Measurements from ENCODE around the gene JARID2.

JARID2 gene

DNA sequence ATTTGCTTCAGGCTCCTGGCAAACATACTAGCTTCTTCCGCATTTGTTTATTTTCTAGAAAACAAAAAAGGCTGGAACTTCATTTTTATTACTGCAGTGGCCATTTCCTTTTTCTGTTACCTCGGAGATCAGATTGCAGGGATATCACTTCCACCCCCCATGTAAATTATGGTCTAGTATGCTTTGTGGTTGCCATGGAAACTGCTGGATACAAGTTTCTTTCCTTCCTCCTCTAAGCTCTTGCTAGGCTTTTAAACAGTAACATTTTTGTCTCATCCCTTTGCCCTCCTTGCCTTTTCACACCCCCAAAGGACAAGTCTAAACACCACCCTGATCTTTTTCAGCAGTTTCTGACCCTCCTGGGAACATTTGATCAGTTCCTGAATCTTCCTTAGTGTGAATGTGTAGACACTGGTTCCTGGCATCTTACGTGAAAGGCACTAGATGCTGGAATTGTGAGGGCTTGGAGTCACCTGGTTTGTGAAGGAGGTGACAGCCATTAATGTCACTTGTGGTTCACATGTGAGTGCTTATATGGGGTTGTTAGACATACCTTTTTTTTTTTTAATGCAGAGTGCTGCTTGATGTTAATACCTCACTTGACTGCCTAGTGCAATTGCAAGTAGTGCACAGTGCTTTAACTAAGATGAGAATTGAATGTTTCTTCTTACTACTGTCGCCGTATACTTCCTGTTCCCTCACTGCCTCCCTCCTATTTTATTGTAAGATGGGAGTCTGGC lies 181.6 kb downstream of the JARID2 start:
- DNase-seq = no peak

DNA sequence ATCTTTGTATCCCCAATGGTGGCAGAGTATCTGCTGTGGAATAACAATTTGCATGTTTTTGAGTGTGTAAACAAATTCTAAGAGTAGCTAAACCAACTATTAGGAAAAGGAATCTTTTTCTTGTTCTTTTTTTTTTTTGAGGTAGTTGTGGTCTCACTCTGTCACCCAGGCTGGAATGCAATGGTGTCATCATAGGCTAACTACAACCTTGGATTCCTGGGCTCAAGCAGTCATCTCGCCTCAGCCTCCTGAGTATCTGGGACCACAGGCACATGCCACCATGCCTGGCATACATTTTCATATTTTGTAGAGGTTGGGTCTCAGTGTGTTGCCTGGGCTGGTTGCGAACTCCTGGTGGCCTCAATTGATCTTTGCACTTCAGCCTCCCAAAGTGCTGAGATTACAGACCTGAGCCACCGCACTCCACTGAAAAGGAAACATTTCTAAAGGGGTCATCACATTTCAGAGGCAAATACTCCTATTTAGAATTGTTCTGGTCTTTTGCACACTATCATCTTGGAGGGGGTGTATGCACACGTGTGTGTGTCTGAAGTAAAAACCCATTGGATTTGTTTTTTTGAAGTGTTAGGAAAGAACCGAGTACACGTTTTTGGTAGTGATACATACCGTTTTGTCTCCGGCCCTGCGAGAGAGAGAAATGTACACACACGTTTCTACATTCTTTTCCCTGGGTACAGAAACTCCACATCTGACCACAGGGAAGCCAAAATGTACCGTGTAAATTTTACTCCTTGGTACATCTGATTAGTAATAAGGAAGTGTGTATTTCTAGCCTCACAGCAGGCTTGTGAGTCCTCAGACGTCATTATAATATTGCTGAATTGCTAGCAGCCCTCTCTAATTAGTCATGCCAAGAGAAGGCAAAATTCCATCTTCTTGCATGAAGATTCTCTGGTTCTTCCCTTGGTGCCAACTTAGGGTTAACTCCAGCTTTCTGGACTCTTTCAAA lies 183.6 kb downstream of the JARID2 start:
- no peak for DNase-seq

DNA sequence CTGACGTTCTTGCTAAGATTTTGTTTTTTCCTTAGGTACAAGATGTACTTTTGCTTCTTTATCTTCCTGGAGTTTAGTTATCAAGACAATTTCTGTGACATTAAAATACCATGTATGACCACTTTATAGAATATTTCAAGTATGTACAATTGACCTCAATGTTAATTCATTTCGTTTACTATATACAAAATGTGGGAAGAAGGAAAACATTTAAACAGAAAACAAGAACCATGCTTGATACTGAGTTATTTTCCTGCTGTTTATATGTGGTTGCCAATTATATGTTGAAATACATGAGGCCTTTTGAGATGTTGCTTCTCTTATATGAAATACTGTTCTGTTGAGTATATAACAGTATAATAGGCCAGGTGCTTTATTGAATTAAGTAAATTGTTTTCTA lies 184.3 kb downstream of the JARID2 start:
- DNase-seq = no peak

DNA sequence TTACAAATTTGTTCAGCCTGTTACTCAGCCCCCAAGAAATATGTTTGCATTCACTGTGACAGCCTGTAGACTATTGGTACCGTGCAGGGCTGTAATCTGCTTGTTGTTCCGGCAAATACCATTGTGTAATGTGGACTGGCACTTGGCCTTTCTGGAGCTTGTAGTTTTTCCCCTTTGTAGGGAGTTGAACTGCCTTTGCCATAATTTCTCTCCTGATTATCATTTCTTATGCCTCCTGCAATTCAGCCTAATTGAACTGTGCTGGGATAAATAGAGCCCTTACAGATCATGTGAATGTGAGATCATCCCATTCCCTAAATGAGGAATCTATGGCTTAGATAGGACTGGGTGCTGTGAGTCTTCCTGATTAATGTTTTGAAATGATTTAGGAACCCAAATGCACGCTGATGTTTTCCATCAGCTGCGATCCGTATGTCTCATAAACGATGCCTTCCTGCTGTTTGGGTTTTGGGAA lies 185.1 kb downstream of the JARID2 start:
- DNase-seq = no peak

DNA sequence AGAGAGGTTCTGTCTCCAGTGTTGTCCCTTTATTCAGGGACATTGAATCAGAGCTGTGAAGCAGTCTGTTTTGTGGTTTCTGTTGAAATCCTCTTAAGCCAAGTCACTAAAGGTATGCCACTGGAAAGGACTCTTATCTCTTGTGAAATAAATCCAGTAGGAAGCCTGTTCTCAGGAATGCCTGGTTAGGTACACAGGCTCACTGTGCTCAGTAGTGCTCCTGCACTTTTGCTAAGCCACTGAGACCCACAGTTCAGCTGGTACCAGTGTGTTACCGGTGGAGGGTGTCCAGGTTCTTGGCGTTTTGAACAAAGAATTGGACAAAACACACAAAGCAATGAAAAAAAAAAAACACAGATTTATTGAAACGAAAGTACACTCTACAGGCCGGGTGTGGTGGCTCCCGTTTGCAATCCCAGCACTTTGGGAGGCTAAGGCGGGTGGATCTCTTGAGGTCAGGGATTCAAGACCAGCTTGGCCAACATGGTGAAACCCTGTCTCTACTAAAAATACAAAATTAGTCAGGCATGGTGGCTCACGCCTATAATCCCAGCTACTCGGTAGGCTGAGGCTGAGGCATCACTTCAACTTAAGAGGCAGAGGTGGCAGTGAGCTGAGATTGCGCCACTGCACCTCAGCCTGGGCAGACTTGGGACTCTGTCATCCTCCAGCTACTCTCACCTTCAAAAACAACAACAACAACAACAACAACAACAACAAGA lies 186.1 kb downstream of the JARID2 start:
- DNase-seq = no peak

DNA sequence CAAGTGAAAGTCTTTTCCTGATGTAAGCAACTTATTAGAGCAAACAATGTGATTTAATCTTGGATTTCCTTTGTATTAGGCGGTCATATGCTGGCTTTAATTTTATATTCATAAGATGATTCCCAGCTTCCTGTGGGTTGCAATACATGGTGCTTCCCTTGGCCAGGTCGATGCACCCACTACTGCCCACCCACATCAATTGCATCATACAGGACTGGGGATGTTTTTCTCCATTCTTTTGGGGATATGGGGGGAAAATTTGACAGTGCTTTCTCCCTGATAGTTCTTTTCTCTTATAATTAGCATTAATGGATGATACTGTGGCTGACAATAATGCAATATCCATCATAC lies 187.6 kb downstream of the JARID2 start:
- no peak for DNase-seq

DNA sequence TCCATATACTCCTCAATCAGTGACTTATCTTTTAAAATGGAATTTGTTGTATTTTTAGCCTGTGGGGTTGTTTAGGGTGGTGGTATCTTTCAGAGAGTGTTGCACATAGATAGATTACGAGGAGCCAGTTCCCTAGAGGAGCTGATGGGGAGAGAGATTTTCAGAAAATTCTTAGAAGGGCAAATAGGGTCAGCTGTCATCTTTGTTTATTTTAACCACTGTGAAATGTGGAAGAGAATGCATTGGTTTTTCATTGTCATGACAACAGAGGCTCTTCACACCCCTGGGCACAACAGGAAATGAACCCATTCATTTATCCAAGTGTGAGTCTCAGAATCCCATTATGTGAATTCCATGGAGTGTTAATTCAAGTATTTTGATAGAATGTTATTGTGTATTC lies 188.4 kb downstream of the JARID2 start:
- no peak for DNase-seq

DNA sequence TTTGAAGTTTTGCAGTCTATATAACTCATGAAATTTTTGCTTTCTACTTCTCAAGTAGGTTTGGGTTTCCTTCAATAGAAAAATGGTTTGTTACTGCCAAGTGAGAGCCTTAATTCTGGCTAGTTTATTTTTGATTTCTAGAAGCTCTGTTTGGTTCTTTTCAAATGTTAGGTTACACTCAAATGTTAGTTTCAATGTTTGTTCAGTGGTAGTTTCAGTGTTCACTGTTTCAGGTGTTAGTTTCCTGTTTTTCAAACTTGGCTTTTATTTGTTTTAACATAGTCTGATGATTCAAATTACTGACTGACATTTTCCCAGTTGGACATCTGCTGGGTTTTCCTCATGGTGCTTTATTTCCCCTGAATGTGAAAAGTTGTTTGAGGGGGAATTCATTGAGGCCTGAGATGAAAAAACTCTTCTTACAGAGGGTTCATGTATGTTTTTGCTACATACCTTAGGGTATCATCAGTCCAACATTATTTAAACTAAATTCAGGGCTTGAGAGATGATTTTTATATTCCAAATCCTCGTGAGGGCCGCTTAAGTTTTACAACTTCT lies 189.0 kb downstream of the JARID2 start:
- no peak for DNase-seq

DNA sequence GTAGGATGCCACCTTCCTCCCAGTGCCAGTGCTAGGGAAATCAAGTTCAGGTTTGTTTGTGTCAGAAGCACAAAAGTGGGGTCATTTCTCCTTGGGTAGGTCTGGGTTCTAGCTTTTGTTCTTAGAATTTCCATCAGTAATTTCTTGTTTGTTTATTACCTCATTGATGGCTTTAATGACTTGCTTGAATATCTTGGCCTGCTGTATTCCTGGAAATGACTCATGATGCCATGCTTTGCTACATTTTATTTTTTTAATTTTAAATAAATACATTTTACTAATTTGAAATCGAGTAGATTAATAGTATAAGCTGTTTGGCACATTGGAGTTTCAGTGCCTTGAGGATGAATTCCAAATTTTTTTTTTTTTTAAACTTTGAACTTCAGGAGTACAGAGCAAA lies 189.6 kb downstream of the JARID2 start:
- no peak for DNase-seq

DNA sequence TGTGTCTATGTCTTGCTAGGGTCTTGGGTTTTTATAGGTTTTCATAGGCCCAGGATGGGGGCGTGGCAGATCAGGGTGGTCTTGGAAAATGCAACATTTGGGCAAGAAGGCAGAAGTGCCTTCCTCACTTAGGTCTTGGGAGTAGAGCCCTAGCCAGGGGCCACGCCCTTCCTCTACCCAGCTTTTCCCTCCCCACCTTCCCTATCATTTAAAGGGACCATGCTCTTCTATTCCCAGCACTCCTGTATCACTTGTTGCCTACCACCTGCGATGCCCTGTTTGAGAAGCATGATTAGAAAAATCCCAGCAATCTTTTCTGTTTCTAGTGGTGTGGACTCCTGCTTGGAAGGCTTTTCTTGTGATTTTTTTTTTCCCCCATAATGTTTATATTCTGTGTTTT lies 190.6 kb downstream of the JARID2 start:
- no peak for DNase-seq

DNA sequence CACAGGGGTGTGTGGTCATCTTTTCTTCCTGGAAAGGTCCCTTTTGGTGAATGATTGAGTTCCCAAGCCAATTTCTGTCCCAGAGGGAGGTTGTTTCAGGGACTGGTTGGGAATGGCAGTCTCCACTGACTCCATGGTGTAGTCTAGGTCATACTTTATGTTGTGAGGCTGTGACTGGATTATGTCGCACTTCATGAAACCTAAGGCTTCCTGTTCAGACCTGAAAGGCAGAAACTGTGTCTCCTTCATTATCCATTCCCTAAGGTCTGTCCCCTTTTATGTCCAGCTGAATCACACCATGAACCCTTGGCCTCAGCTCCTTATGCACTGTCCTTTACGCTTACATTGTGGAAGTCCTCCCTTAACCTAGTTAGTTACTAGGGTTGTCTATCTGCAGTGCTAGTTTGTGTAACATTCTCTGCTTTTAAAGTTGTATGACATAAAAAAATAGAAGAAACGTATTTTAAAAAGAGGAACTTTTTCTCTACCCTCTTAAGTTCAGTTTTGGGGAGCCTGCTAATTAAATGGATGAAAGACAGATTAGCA lies 191.3 kb downstream of the JARID2 start:
- no peak for DNase-seq

DNA sequence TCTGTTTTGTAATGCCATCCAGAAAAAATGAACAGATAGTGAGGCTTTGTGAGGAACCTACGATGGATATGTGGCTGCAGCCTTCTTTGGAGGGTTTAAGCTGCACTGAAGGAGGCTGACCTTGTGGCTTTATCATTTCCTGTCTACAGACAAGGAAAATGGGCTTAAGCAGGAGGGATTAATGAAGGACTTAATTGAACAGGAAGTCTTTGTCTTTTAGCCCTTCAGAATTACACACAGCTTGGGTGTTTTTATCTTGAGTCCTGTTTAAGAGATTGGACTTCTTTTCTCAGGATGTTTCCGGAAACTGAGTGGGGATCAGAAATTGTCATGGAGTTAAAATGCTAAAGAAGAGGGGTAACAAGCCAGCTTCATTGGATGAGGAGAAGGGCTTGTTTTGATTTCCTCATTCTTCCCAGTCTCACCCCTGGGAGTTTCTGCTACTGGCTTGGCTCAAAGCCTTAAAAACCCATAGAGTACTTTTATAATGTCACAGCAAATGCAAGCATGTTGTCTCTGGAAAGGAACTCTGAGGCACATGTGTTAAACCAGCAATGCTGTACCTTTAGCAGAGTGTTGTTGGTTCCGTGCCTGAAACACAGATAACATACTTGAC lies 193.6 kb downstream of the JARID2 start:
- no peak for DNase-seq

DNA sequence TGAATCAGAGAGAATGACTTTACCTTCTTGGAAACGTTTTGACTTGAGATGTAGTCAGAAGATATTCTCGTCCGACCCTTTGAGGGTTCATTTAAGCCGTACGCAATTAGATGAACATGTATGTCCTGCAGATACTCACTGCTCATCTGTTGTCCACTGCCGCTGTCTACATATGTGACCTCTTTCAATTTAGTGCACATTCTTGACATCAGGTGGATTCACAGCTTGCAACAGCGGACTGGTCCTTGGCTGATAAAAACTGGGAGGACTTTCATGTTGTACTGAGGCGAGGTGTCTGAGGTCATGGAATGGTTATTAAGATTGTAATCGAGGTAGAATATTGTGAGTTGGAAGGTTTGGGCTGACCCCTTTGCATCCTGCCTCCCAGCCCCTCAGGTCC lies 194.2 kb downstream of the JARID2 start:
- DNase-seq = no peak

DNA sequence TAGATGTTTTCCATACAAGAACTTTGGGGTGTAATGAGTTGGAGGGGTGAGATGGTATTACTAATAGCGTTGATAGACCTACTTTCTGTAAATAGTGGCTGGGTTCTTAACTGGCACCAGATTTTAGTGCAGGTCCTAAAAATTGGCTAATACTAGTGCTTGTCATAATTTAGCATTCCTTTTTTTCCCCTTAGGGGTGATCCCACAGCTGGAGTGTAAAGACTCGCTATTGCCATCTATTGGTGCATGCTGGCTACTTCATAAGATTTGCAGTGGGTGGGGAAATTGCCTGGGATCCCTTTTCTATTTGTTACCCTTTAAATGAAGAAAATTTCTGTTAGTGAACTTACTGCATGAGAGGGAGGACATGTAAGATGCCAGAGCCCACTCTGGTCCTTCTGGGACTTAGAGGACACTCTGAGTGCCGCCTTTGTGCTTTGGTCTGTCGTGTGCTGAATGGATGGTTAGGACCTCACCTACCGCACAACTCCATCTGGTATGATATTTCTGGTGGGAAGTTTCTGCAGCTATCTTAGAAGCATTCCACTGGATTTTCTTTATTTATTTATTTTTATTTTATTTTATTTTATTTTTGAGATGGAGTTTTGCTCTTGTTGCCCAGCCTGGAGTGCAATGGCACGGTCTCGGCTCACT lies 195.5 kb downstream of the JARID2 start:
- peak; percentile 28 for DNase-seq

DNA sequence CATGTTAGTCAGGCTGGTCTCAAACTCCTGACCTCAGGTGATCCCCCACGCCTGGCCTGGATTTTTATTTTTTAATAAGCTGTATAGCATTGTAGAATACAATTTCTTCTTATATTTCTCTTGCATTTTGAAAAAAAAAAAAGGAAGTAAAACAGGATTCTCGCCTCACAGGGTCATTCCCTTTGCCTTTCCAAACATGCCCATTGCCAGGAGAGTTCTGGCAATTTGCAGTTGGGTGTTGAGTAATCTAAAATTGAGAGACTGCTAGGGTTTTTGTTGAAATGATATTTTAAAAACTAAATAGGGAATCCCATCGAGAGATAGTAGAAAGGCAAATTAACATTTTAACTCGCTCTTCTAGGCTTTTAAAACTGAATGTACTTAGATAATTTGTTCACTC lies 196.1 kb downstream of the JARID2 start:
- no peak for DNase-seq

DNA sequence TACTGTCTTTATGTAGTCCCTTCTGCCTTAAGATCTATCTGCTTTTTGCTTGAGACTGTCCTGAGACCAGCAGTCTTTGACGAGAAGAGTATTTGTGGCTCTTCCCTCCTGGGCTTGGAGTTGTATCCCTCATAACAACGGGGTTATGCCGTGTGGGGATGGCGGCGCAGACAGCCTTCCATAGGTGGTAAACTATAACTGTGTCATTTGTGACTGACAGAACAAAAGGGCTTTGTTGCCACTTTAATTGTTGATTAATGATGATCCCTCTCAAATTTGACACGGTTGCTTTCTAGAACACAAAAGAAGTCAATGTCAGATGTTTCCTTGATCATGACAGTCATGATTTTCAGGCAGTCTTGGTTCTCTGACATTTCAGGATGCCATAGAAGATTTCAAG lies 196.6 kb downstream of the JARID2 start:
- DNase-seq = no peak

DNA sequence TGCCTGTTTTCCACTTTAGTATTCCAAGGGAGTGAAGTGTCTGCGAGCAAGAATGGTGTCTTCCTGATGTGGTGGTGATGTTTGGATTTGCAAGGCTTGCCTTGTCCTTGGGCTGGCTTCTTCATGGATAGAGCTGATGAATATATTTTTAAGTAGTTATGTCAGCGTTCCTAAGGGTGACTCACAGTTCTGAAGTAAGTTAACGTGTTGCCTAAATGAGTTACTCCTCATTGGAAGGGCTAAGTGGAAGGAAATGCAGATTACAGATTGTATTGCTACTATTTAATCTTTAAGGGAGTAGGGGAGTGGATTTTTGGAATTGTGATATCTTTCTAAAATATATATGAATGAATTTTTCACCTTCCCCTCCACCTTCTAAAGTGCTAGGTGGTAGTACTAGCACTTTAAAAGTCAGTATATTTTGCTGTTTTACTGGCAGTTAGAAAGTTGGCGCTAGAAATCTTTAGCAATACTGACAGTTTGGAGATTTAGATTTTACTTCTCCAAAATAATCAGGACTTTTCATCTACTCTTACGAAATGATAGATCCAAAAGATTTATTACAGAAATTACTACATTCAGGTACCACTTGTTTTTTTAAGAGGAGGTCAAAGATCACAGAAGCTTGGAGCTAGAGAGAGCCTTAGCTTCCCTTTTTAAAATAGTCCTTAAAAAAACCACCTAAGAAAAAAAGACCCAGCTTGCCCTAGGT lies 197.4 kb downstream of the JARID2 start:
- no peak for DNase-seq

DNA sequence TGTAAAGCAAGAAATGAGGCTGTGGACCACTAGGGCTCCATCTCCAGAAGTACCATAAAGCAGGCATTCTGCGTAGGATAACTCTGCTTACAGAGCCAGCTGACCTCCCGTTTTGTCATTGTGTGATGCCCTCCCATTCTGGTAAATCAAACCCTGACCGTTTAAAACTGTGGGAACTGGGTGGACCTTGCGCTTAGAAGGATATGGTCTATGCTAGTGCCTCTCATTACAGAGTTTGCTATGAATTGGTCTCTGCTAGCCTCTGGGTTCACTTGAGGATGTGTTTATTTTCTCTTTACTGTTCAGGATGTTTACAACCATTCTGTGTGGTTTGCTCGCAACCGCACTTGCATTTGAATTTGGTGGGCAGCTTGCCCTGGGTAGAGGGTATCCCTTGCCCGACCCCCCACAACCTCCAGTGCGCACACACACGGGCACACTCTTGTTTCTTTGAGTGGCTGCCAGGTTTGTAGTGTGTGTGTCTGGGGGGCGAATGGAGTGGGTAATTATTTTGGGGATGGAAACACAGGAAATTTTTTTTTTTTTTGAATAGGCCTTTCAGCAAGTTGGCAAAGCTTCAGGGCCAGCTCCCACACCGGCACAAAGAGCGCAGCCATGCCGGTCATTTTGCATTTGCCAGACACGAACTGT lies 198.3 kb downstream of the JARID2 start:
- DNase-seq = no peak

DNA sequence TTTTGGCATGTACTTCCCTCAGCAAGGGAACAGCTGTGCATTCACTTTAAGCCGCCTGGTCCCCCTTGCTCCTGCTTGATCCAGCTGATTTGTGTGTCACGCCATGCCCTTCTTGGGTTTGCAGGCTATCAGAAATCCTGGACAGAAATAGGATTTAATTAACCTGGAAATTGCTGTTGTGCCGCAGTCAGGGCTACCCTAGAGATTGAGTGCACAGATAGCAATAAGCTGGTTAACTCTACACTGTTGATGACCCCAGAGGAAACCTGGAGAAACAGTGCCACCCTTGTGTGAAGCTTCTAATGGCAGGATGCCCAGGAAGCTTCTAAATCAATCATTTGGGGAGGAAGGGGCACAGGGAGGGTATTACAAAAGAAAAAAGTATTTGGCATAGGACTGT lies 199.0 kb downstream of the JARID2 start:
- no peak for DNase-seq

DNA sequence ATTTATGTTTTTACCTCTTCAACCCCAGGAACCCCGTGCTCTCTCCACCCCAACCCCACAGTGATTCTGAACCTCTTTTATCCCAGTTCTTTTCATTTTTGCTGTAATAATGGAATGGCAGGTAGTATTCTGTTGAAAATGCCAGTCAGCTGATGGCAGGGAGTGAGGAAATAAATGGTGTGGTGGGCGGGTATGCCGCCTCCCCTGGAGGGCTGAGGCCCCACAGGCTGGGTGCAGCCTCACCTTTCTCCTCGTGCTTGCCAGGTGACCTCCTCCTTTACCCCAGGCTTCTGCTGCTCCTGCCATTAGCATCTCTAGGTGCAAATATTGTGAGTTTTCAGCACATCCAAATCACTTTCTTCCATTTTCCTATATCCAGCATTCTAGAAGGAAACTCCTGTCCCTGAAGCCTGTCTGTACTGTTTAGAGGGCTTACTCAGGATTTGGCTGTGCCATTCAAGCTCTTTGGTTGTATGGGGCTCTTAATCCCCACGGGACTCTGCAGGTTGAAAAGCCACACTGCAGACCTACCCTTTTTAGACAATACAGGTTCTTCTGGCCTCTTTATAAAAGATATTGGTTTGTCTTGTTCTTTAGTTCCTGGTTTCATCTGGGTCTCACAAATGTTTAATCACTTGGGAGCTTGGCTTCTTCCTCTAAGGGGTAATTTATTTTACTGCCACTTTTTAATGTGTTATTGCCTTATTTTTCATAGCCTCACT lies 201.8 kb downstream of the JARID2 start:
- DNase-seq = no peak
